Thymus (tissue), 11 donors: ENCODE results near the gene TUBG2. TPM values are rescaled to one million over a fixed set of nuclear protein-coding genes. Genes with fewer than 3 reads are reported as not detected.
"Not testable (repeated sequence)": the region's sequence is repeated elsewhere in the genome, so short reads cannot be mapped to it uniquely, and the experiment has no call there.

Experiments
- DNase-seq, 9 donors: peaks; one replicate each; pipeline ENCODE4 v3.0.0-alpha.2; 2013; ENCODE audit warnings: low spot score in 9 of 9, low read depth in 6 of 9, missing footprints in 1 of 9
- H3K27ac ChIP-seq, 2 donors: one replicate each; pipeline ENCODE4 v1.5.1; 2013; ENCODE audit warnings: control low read depth in 1 of 2, low read depth in 1 of 2, low read length in 1 of 2, mild to moderate bottlenecking in 1 of 2, moderate library complexity in 1 of 2
- H3K27me3 ChIP-seq, 2 donors: one replicate each; pipeline ENCODE4 v1.5.1; 2013; ENCODE audit warnings: low read length in 1 of 2; ENCODE audit not compliant: control insufficient read depth in 2 of 2, insufficient read depth in 1 of 2
- H3K36me3 ChIP-seq, 2 donors: one replicate each; pipeline ENCODE4 v1.5.1; 2013; ENCODE audit warnings: low read length in 1 of 2, mild to moderate bottlenecking in 1 of 2, moderate library complexity in 1 of 2; ENCODE audit not compliant: control insufficient read depth in 2 of 2, insufficient read depth in 2 of 2
- H3K4me1 ChIP-seq, 2 donors: one replicate each; pipeline ENCODE4 v1.5.1; 2013; ENCODE audit warnings: low read length in 2 of 2; ENCODE audit not compliant: control insufficient read depth in 2 of 2, insufficient read depth in 2 of 2
- H3K4me3 ChIP-seq, 2 donors: one replicate each; pipeline ENCODE4 v1.5.1; 2013; ENCODE audit warnings: low read length in 2 of 2, control low read depth in 1 of 2, mild to moderate bottlenecking in 1 of 2
- H3K9me3 ChIP-seq, 2 donors: one replicate each; pipeline ENCODE4 v1.5.1; 2013; ENCODE audit warnings: low read length in 1 of 2, mild to moderate bottlenecking in 1 of 2; ENCODE audit not compliant: control insufficient read depth in 2 of 2, insufficient read depth in 1 of 2
- WGBS: extraction: QIAGEN DNeasy Blood & Tissue Kit; methylation state at CpG from one replicate; pipeline ENCODE4 v1.1.7; 2013; 5-methylcytosine and 5-hydroxymethylcytosine counted together
- polyA plus RNA-seq: library from polyadenylated mRNA; stranded (reverse); fragments of 200-250 nt; gene quantifications from one replicate; pipeline ENCODE4 v1.2.3, GENCODE V29; 2013
- total RNA-seq: library from RNA; stranded (reverse); fragments of 120-200 nt; gene quantifications from one replicate; pipeline ENCODE4 v1.2.4, GENCODE V29; 2013
- donor health status: healthy.

TUBG2 gene
- total and polyA plus RNA-seq, 2 donors = 3.0 to 11.3 TPM

- Histone ChIP-seq H3K9me3 (no peaks in the 10 kb centered on the region), H3K4me1 (no peaks in the 10 kb centered on the region), H3K4me3 (no peak overlapping the region), H3K27ac (no peak overlapping the region), H3K27me3 (peaks cover 0 to 7% of the 10 kb centered on the region in 2 donors), H3K36me3 (no peaks in the 10 kb centered on the region)
- no peak for DNase-seq
- WGBS = 76% methylated on average over 5 of the region's 5 CpGs
Observed at GRCh38 chr17:42647778-42648177, 11.3 kb upstream of the TUBG2 start.

GRCh38 chr17:42651392-42651791 lies 7.7 kb upstream of the TUBG2 start:
- 82% methylated on average over 4 of the region's 4 CpGs for WGBS
- DNase-seq = no peak
- Histone ChIP-seq H3K27me3 (peaks cover 4 to 34% of the 10 kb centered on the region in 2 donors), H3K27ac (no peak overlapping the region), H3K4me3 (no peak overlapping the region), H3K36me3 (no peaks in the 10 kb centered on the region), H3K4me1 (peaks cover 0 to 6% of the 10 kb centered on the region in 2 donors), H3K9me3 (peaks cover 0 to 3% of the 10 kb centered on the region in 2 donors)

- no peak for DNase-seq
- 38% methylated on average over 42 of the region's 42 CpGs for WGBS
- peaks cover 4 to 34% of the 10 kb centered on the region in 2 donors for H3K27me3 ChIP-seq
- no peak overlapping the region for H3K4me3 ChIP-seq
- H3K36me3 ChIP-seq = no peaks in the 10 kb centered on the region
- H3K27ac ChIP-seq = peak overlapping the region; percentile 22 to 61
- H3K9me3 ChIP-seq = peaks cover 0 to 3% of the 10 kb centered on the region in 2 donors
- peaks cover 0 to 6% of the 10 kb centered on the region in 2 donors for H3K4me1 ChIP-seq
Observed at GRCh38 chr17:42653179-42654124, 5.6 kb upstream of the TUBG2 start.

GRCh38 chr17:42655528-42655927 lies 3.6 kb upstream of the TUBG2 start:
- 79% methylated on average over 2 of the region's 2 CpGs for WGBS
- H3K27me3 ChIP-seq = peaks cover 4 to 47% of the 10 kb centered on the region in 2 donors
- no peak overlapping the region for H3K4me3 ChIP-seq
- no peak overlapping the region for H3K27ac ChIP-seq
- no peaks in the 10 kb centered on the region for H3K36me3 ChIP-seq
- H3K4me1 ChIP-seq = peaks cover 4 to 18% of the 10 kb centered on the region in 2 donors
- no peak for DNase-seq
- peaks cover 0 to 3% of the 10 kb centered on the region in 2 donors for H3K9me3 ChIP-seq

GRCh38 chr17:42657824-42658588 lies 1.1 kb upstream of the TUBG2 start:
- WGBS = 93% methylated on average over 9 of the region's 9 CpGs

GRCh38 chr17:42659932-42660274 lies 819 bp downstream of the TUBG2 start:
- DNase-seq, H3K9me3 ChIP-seq, H3K27ac ChIP-seq, H3K4me3 ChIP-seq, H3K36me3 ChIP-seq: not testable (repeated sequence)
- WGBS = 80% methylated on average over 6 of the region's 14 CpGs
- Histone ChIP-seq H3K27me3 (peaks cover 0 to 23% of the 10 kb centered on the region in 2 donors), H3K4me1 (peaks cover 4 to 12% of the 10 kb centered on the region in 2 donors)

More at GRCh38 chr17:42657824-42658588, 1.1 kb upstream of the TUBG2 start:
- Histone ChIP-seq H3K27ac (no peak overlapping the region), H3K4me1 (peaks cover 4 to 18% of the 10 kb centered on the region in 2 donors), H3K27me3 (peaks cover 4 to 42% of the 10 kb centered on the region in 2 donors), H3K9me3 (peaks cover 0 to 3% of the 10 kb centered on the region in 2 donors), H3K36me3 (no peaks in the 10 kb centered on the region), H3K4me3 (no peak overlapping the region)
- DNase-seq = no peak

- Histone ChIP-seq H3K4me1 (peaks cover 4 to 12% of the 10 kb centered on the region in 2 donors), H3K4me3 (no peak overlapping the region), H3K27ac (no peak overlapping the region), H3K27me3 (peaks cover 0 to 17% of the 10 kb centered on the region in 2 donors), H3K9me3 (no peaks in the 10 kb centered on the region), H3K36me3 (no peaks in the 10 kb centered on the region)
- no peak for DNase-seq
- 82% methylated on average over 7 of the region's 7 CpGs for WGBS
Observed at GRCh38 chr17:42660692-42661345, 1.7 kb downstream of the TUBG2 start.

- Histone ChIP-seq H3K27me3 (peaks cover 18 to 30% of the 10 kb centered on the region in 2 donors), H3K27ac (no peak overlapping the region), H3K9me3 (no peaks in the 10 kb centered on the region), H3K36me3 (peaks cover 0 to 2% of the 10 kb centered on the region in 2 donors), H3K4me1 (peaks cover 4 to 5% of the 10 kb centered on the region in 2 donors), H3K4me3 (no peak overlapping the region)
- no peak for DNase-seq
- 94% methylated on average over 14 of the region's 14 CpGs for WGBS
Observed at GRCh38 chr17:42665581-42666001, 6.5 kb downstream of the TUBG2 start.
